Forelimb muscle (tissue), 1 donor: ENCODE results near the gene IMMP2L. TPM values are rescaled to one million over a fixed set of nuclear protein-coding genes. Genes with fewer than 3 reads are reported as not detected.
"Not testable (repeated sequence)": the region's sequence is repeated elsewhere in the genome, so short reads cannot be mapped to it uniquely, and the experiment has no call there.

Experiments
- DNase-seq: peaks from one replicate; pipeline ENCODE4 v3.0.0-alpha.2; 2013; ENCODE audit warnings: low read depth
- polyA plus RNA-seq: library from polyadenylated mRNA; unstranded; fragments of 120-200 nt; gene quantifications from one replicate; pipeline ENCODE4 v1.2.1, GENCODE V29; 2013; ENCODE audit not compliant: insufficient read length

The IMMP2L gene
- polyA plus RNA-seq, 1 donor, result 15.3 TPM

DNA sequence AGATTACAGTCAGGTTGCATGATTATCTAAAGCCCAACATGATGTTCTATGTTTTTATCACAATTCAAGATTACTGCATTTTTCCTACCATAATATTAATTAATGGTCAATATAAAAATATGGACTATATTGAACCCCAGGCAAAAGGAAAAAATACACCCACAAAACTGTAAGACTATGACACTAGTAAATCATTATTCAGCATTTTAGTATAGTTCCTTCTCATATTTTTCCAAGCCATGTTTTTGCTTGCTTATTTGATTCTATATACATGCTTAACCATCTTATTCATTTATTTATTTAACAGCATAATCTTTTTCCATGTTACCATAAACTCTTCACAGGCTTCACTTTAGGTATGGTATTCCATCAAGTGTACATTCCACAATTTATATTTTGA is 101.6 kb downstream of the IMMP2L start:
- no peak for DNase-seq

DNA sequence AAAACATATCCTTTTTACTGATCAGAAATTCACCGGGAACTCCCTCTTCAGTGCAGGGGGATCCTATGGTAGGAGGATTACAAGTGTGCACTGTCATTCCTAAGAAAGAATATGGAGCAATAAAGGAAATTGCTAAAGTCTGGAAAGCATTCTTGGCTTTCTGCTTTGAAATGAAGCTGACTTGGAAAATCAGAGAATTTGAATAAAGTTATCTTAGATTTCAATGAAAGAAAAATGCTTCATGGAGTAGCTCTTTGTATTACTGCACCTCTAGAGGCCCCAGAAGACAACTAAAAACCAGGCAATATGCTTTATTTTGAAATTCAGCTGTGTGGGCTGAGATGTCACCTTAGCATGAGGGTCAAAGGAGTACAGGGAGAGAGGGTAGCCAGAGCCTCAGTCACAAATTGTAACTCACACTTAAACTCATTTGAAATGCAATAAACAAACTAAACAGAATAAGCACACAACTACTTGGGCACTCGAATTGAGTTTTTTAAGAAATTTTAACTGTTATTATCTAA is 102.5 kb downstream of the IMMP2L start:
- DNase-seq, result no peak

DNA sequence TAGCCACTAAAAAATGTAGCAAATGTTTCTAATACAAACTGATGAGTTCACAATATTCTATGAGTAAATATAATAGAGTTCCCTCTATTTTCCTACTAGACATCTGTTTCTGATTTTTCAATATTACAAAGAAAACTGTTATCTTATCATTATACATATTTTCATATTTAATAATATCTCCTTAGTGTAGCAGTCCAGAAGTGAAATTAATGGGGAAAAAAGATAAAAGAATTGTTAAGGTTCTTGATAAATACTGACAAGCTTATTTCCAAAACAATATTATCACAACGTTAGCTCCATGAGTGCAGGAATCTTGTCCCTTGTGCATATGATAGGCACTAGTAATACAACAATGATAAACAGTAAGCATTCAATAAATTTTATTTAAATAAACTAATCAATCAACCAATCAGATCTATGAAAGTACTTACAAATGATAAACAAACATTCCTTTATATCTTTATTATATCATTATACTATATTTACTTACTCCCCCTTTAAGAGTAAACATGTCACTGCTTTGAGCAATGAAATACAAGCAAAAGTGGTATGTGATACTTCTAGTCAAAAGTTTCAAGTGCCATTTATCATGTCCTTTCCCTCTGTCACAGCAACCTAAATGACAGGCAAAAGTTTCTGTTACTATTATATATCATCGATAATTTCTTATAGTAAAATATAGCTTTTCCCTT is 103.1 kb downstream of the IMMP2L start:
- no peak for DNase-seq

DNA sequence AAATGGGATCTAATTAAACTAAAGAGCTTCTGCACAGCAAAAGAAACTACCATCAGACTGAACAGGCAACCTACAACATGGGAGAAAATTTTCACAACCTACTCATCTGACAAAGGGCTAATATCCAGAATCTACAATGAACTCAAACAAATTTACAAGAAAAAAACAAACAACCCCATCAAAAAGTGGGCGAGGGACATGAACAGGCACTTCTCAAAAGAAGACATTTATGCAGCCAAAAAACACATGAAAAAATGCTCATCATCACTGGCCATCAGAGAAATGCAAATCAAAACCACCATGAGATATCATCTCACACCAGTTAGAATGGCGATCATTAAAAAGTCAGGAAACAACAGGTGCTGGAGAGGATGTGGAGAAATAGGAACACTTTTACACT is 111.6 kb downstream of the IMMP2L start:
- DNase-seq, result not testable (repeated sequence)

DNA sequence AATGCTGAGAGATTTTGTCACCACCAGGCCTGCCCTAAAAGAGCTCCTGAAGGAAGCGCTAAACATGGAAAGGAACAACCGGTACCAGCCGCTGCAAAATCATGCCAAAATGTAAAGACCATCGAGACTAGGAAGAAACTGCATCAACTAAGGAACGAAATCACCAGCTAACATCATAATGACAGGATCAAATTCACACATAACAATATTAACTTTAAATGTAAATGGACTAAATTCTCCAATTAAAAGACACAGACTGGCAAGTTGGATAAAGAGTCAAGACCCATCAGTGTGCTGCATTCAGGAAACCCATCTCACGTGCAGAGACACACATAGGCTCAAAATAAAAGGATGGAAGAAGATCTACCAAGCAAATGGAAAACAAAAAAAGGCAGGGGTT is 114.8 kb downstream of the IMMP2L start:
- DNase-seq, result not testable (repeated sequence)

DNA sequence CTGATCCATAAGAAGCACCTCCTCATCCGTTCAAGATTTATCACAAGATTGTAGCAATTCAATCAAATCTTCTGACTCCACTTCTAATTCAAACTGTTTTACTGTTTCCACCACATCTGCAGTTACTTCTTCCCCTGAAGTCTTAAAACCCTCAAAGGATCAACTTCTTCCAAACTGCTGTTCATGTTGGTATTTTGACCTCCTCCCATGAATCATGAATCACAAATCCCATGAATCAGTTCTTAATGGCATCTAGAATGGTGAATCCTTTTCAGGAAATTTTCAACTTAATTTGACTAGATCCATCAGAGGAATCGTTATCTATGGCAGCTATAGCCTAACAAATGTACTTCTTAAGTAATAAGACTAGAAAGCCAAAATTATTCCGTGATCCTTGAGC is 122.3 kb downstream of the IMMP2L start:
- no peak for DNase-seq

DNA sequence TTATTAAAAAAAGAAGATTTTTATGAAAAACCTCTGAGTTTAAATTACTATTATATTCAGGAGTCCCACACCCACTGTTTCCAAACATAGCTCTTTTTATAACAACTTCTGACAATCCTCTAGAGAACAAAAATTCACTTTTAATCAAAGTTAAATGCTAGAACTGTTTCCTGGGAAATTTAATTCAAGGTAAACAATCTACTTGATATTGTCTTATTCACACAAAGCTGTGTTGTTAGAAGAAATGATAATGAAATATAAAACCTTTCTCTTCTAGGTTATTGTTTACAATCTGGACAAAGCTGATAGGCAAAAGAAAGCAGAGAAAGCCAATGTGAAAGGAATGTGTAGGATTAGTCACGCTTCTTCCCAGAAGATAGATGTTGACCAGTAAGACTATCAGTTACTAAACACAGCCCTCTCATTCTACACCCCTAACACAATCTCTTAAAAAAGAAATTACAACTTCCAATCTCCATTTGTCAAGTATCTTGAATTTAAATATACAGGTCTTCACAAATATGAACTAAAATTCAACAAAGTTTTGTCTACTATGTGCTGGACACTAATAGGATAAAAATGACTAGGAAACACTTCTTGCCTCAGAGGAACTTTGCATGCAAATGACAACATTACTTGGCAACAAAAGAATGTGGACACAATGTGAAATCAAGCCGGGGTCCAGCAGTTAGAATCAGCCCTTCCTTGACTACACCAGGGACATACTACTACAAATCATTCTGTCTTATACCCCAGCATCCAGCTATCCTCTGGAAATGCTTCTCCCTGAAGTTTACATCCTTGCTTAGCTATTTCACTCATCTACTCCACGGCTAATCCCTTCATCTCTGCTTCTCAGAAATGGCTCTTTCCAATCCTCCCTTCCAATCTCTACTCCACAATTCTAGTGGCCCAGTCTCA is 123.7 kb downstream of the IMMP2L start:
- DNase-seq, result no peak

DNA sequence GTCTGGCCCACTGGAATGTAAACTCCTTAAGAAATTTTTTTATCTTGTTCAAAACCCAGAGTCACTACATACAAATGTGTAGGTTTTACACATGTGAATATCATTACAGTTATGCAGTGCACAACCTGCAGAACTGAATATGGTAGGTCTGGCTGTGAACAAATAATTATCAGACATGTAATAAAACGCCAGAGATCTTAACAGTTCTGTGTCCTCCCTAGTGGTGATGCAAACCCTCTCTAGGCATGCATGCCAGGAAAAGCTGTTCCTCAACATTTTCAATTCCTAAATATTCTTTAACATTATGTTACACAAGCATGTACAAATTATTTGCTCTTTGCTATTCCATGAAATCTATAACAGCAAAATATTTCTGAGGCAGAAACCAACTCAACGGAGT is 124.6 kb downstream of the IMMP2L start:
- no peak for DNase-seq

DNA sequence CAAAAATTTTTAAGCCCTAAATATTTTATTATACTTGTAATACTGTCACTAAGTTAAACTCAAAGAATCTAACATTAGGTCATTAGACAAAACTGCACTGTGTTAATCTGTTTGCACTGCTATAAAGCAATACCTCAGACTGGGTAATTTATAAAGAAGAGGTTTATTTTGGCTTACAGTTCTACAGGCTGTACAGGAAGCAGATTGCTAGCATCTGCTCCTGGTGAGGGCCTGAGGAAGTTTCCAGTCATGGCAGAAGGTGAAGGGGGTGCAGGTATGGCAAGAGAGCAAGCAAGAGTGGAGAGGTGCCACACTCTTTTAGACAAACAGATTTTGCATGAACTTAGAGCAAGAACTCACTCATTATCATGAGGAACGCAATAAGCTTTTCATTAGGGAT is 125.7 kb downstream of the IMMP2L start:
- no peak for DNase-seq

DNA sequence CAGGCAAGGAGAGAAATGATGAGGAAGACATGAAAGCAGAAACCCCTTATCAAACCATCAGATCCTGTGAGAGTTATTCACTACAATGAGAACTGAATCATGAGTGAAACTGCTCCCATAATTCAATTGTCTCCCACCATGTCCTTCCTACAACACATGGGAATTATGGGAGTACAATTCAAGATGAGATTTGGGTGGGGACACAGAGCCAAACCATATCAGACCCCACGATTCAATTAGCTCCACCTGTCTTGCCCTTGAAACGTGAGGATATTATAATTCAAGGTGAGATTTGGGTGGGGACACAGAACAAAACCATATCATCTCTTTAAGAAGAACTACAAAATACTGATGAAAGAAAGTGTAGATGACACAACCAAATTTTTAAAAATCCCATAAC is 128.9 kb downstream of the IMMP2L start:
- no peak for DNase-seq

DNA sequence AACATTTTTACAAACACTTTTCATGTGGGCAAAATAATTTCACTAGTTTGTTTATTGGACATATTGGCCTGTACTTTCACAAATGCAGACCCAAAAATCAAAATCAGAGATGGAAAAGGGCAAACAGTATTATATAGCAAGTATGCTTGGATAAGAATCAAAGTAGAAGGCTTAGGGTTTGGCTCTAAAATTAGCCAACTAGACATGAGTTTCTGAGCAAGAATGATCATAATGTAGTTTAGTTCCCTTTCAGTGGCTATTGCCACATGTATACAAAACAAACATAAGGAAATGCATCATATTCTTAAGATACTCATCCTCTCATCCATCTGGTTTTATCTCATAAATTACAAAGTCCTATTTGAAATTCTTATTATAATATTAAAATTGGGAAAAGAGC is 132.5 kb downstream of the IMMP2L start:
- no peak for DNase-seq

DNA sequence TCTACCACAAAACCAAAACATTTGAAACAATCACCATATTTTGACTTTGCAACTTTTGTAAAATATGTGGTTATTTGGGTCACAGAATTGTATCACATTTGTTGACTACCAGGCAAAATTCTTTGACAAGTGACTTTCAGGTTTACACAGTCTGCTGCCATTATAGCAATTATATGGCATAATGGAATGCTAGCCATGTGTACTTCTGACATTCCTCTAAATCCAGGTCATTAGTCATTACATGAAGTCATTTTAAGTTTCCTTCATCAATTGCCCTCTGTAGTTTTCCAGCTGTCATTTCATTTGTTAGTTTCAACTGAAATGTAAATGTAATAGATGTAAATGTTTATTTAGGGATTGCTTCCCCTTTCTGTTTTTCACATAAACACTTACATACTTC is 137.5 kb downstream of the IMMP2L start:
- DNase-seq, result no peak

DNA sequence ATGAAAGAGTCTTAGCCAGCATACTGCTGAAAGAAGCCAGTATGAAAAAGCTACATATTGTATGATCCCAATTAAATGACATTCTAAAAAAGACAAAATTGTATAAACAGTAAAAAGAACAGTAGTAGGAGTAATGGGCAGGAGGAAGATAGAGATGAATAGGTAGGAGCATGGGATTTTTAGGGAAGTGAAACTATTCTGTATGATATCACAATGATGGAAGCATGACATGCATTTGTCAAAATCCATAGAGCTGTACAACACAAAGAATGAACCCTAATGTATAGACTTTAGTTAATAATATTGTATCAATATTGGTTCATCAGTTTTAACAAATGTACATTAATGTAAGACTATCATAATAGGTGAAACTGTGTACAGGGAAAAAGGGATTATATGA is 147.9 kb downstream of the IMMP2L start:
- no peak for DNase-seq

DNA sequence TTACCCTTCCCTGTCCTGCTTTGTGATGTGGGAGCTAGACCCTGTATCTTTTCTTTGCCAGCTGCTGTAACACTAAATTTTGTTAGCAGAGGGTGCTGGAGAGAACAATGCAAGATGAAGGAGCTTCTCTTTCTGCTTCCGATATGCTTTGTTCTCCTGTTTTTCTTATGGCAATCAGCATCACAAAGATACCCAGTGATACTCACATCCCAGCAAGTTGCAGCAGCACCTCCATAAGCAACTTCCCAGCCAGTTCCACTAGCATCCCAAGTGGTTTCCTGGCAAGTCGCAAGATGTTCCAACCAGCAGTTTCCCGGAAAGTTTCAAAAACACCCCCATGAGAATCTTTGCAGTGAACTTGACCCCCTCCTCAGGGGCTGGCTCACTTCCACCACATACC is 148.6 kb downstream of the IMMP2L start:
- DNase-seq, result no peak

DNA sequence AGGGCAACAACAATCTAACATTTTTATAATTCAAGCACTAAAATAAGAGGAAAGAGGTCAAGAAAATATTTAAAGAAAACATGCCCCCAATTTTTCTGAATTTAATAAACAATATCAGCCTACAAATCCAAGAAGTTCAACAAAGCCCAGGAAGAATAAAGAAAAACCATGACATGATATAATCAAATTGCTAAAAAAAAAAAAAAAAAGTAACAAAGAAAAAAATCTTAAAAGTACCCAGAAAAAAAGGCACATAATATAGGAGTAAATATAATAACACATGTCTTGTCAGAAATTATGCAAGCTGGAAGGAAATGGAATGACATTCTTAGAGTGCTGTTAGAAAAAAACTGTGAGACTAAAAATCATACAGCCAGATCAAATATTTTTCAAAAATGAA is 151.4 kb downstream of the IMMP2L start:
- no peak for DNase-seq

DNA sequence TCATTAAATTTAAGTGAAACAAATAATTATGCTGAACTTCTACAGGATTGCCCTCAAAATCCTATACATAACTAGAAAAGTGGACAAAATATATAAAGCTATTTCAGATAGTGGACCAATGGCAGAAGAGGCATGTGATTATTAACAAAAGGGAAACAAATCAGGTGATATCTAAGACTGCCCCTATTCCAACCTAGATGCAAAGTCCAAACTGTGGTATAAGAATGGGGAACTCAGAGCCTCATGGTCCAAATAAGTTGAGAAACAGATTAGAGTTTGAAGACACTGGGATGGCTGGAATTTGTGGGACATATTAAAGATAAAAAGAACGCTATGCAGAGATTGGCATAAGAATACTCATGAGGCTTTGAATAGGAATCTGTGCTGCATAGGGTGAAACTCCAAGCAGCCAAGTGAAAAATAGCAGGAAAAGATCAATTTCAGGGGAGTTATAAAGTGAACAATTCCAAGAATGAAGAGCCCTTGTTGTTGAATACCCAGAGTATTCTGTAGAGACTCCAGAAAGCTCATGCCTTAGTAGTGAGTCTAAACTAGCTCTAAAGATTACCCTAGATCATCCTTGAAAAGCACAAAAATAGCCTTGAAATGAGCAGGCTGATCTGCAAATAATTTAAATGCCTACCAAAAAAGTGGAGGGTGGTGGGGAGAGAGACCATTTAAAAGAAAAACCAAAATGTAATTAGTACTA is 152.4 kb downstream of the IMMP2L start:
- DNase-seq, result no peak

DNA sequence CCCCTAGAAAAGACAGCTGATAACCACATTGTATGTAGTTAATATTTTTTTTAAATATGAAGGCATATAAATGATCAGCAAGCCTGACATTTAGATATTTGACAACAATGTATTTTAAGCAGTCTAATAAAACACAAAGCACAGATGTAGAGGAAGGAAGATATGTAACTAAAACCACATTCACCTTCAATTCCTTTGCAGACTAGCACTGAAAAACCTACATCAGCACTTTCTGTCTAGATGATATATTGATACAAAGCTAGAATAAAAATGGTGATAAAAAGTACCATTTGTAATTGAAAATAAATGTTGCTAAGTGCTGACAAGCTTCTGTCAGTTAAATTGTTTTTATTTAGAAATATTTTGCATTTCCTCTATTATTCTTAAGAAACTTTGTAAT is 153.6 kb downstream of the IMMP2L start:
- no peak for DNase-seq

DNA sequence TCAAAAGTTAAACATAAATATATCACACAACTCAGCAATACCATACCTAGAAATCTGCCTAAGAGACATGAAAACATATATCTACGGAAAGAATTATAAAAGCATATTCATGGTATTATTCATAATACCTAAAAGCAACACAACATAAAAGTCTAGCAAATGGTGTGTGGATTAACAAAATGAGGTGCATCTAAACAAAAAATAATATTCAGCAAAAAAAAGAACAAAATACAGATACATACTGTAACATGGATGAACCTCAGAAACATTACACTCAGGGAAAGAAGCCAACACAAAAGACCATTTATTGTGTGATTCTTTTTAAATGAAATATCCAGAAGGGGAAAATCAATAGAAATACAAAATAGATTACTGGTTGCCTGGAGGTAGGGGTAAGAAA is 155.0 kb downstream of the IMMP2L start:
- no peak for DNase-seq

DNA sequence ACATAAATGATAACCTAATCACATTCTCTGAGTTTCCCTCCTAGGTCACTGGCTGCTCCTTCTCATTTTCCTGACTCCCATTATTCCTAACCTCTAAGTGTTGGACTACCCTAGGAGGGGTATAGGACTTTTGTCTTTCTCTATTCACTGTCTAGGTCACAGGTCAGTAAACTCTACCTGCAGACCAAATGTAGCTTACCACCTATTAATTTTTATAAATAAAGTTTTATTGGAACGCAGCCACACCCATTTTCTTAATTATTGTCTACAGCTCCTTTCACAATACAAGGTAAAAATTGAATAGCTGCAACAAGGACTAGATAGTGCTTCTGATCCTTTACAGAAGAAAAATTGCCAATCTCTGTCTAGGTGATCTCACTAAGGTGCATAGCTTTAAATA is 156.7 kb downstream of the IMMP2L start:
- DNase-seq, result no peak

DNA sequence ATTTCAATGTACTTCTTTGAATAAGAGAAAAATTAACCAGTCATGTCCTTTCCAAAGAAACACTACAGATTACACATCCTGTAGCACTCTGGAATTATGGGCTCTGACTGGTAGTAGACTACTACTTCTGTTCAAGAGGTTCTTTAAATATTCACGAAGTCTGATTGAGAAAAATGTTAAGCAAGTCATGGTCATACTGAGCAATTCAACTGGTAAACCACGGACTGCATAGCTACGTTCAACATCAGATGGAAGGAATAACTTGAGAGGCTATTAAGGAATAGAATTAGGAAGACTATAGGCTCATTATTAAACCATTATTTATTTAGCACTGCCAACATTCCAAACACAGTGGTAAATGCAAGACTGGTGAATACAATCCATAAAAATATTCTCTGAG is 160.8 kb downstream of the IMMP2L start:
- no peak for DNase-seq

DNA sequence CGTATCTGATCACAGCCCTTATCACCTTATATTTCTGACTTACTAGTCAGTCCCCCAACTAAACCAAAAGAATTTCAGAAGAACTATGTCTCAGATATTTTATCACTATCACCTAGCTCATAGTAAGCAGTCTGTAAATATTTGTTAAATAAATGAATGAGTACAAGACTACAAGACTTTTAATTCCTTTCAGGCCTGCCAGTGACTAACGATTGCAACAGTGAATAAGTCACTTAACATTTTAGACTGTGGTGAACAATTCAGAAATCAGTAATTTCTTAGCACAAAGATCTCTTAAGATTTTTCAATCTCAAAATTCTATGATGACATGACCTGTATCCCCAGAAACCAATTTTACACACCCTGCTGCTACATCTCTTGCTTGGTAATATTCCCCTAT is 162.2 kb downstream of the IMMP2L start:
- DNase-seq, result no peak

DNA sequence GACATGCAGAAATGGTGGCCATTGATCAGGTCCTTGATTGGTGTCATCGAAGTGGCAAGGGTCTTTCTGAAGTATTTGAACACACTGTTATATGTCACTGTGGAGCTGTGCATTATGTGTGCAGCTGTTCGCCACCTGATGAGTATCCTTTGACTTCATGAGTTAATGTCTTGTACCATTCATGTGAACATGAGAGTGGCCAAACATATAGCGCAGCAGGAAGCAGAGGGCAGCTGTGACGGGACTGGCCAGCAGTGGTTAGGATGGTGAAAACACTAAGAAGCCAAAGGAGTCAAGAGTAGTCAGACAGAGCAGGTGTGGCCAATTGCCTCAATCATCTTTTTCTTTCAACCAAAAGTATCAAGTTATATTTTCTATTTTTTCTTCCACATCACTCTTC is 167.4 kb downstream of the IMMP2L start:
- DNase-seq, result no peak
